H1 (cell line): ENCODE results near the gene MAN1C1. TPM values are rescaled to one million over a fixed set of nuclear protein-coding genes. Genes with fewer than 3 reads are reported as not detected.

Experiments used
- CHD7 ChIP-seq: fragments of 300-600 bp; sonication (generic); IDR thresholded peaks from 2 replicates; pipeline ENCODE4 v1.7.1; 2012; ENCODE audit warnings: low read length, moderate library complexity, mild to moderate bottlenecking, inconsistent platforms; ENCODE audit not compliant: insufficient replicate concordance
- EZH2 ChIP-seq: fragments of 200-600 bp; sonication (generic); IDR thresholded peaks from 2 replicates; pipeline ENCODE4 v1.7.1; 2012; ENCODE audit warnings: low read depth, mild to moderate bottlenecking, moderate library complexity, low read length, inconsistent platforms; ENCODE audit not compliant: severe bottlenecking
- FOSL1 ChIP-seq: IDR thresholded peaks from 2 replicates; pipeline ENCODE4 v1.6.1; 2011; ENCODE audit warnings: mild to moderate bottlenecking, low read depth, low read length, moderate library complexity; ENCODE audit not compliant: insufficient read depth
- KDM1A ChIP-seq: fragments of 200-600, 300-600 bp; sonication (generic); IDR thresholded peaks from 2 replicates; pipeline ENCODE4 v1.7.1; 2016; ENCODE audit warnings: mild to moderate bottlenecking, low read length, borderline replicate concordance
- NRF1 ChIP-seq: IDR thresholded peaks from 2 replicates; pipeline ENCODE4 v1.6.1; 2011; ENCODE audit warnings: mild to moderate bottlenecking, low read depth, low read length, improper control_type of control experiment
- RAD21 ChIP-seq, 2 experiments: IDR thresholded peaks in 1 of 2; conservative IDR thresholded peaks in 1 of 2; 2 replicates each; pipeline ENCODE4 v1.6.1; 2011; ENCODE audit warnings: low read depth in 2 of 2, low read length in 2 of 2, improper control_type of control experiment in 1 of 2, inconsistent platforms in 1 of 2, mild to moderate bottlenecking in 1 of 2, moderate library complexity in 1 of 2
- TAF7 ChIP-seq: optimal IDR thresholded peaks from 2 replicates; pipeline ENCODE3; 2011; ENCODE audit warnings: low read depth, mild to moderate bottlenecking, inconsistent platforms, low read length, moderate library complexity, borderline replicate concordance
- polyA plus RNA-seq, 7 experiments: library from polyadenylated mRNA; depleted of rRNA in 3 of 7; stranded (reverse) in 5 of 7; unstranded in 2 of 7; fragments of >200 nt in 5 of 7; fragments of 200-250 nt in 2 of 7; gene quantifications; 1 replicate in 5 of 7; 2 replicates in 1 of 7; 4 replicates in 1 of 7; pipeline versions ENCODE4 v1.2.1 to v1.2.3, GENCODE V29; 2011 to 2013; ENCODE audit warnings: missing spikeins in 2 of 7, mixed read lengths in 2 of 7
- total RNA-seq: library from RNA; stranded (reverse); fragmentation: NEBNext Ultra II Directional; extraction: Animal tissue kit (Norgen Biotek cat#: 25700); gene quantifications from 2 replicates; pipeline ENCODE4 v1.2.1, GENCODE V29; 2021

Gene MAN1C1
- total and polyA plus RNA-seq, 2 of the 8 experiments (the other 6 are each of a cell fraction or from before 2014, with no cell fraction given) = 7.8 to 15.2 TPM

DNA sequence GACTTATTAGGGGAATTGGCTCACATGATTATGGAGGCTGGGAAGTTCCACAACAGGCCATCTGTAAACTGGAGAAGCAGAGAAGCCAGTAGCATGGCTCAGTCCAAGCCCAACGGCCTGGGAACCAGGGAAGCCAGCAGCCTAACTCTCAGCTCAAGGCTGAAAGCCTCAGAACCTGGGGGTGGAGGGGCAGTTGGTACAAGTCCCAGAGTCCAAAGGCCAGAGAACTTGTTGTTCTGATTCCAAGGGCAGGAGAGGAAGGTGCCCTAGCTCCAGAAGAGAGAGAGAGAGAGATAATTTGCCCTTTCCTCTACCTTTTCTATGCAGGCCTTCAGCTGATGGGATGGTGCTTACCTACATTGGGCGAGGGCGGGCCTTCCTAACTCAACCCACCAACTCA lies 55.3 kb downstream of the MAN1C1 start (continued):
- no peak for TF ChIP-seq CHD7
- TF ChIP-seq KDM1A = no peak
- no peak for TF ChIP-seq RAD21 (IDR thresholded peaks at IDR 0.05 in 1 of 2, conservative IDR thresholded peaks at IDR 0.05 in 1 of 2; ENCODE audit: low read depth in 2 of 2, low read length in 2 of 2)
- no peak for TF ChIP-seq FOSL1
- TF ChIP-seq NRF1 = no peak
- no peak for TF ChIP-seq EZH2
- no peak for TF ChIP-seq TAF7
